GM12878 (cell line): ENCODE data around the gene SEZ6L2. TPM values are rescaled to one million over a fixed set of nuclear protein-coding genes. Genes with fewer than 3 reads are reported as not detected.

Experiments used
- ATAC-seq: fragments of 200-7000 bp; cut with Tn5 transposase; 3 replicates; pipeline ENCODE4 v1.9.1; 2020; ENCODE audit warnings: mild to moderate bottlenecking, moderate library complexity
- BruUV-seq: library from RNA; stranded (reverse); fragments of 400-500 nt; replicated peaks from 2 replicates; lab custom pipeline; 2021; lab: Mats Ljungman, UMichigan
- CTCF ChIA-PET: fragments of 300-600 bp; sonication (Branson Sonifier 250); formaldehyde crosslinking; extraction: SDS; loops from one replicate; lab custom pipeline; 2021; ENCODE audit warnings: inconsistent platforms; lab: Yijun Ruan, JAX
- POLR2A ChIA-PET: fragments of 350-600 bp; formaldehyde crosslinking; extraction: SDS; loops from one replicate; lab custom pipeline; 2021; ENCODE audit warnings: inconsistent platforms; lab: Charles Lee
- RAD21 ChIA-PET: fragments of 300-600 bp; sonication (Branson Sonifier 250); formaldehyde crosslinking; loops from one replicate; lab custom pipeline; 2023; ENCODE audit warnings: antibody characterized with exemption; ENCODE audit not compliant: unreplicated experiment; lab: Charles Lee
- SMC1A ChIA-PET: fragments of 300-600 bp; sonication (Branson Sonifier 250); formaldehyde crosslinking; loops from one replicate; lab custom pipeline; 2023; ENCODE audit not compliant: unreplicated experiment, uncharacterized antibody; lab: Charles Lee
- DNase-seq: peaks from one replicate; pipeline ENCODE4 v3.0.0-alpha.2; 2011; ENCODE audit warnings: low read depth, low spot score
- FAIRE-seq: peaks from 3 replicates; lab custom pipeline; 2011; peaks lifted over from hg19 to GRCh38; lab: Jason Lieb, UNC
- H2AFZ ChIP-seq: 2 replicates; pipeline ENCODE4 v1.6.0; 2011; ENCODE audit warnings: low read depth, low read length, control low read depth; ENCODE audit not compliant: control insufficient read depth
- H3K27ac ChIP-seq: 2 replicates; pipeline ENCODE4 v1.5.1; 2011; ENCODE audit warnings: control low read depth; ENCODE audit not compliant: control insufficient read depth, insufficient read depth
- H3K27me3 ChIP-seq, 2 experiments: replicated peaks in 1 of 2; 2 replicates each; pipeline versions ENCODE4 v1.6.0 to v1.6.1; 2011; ENCODE audit warnings: low read length in 1 of 2; ENCODE audit not compliant: control insufficient read depth in 2 of 2, insufficient read depth in 2 of 2
- H3K36me3 ChIP-seq, 2 experiments: 2 replicates each; pipeline ENCODE4 v1.5.1; 2011; ENCODE audit warnings: low read length in 1 of 2; ENCODE audit not compliant: control insufficient read depth in 2 of 2, insufficient read depth in 2 of 2
- H3K4me1 ChIP-seq: 2 replicates; pipeline ENCODE4 v1.6.1; 2011; ENCODE audit warnings: mild to moderate bottlenecking, low read length, moderate library complexity, mixed read lengths; ENCODE audit not compliant: control insufficient read depth, insufficient read depth
- H3K4me2 ChIP-seq: 2 replicates; pipeline ENCODE4 v1.6.0; 2011; ENCODE audit warnings: control low read depth; ENCODE audit not compliant: control insufficient read depth, insufficient read depth
- H3K4me3 ChIP-seq: fragments of 200-600 bp; sonication (generic); 2 replicates; pipeline ENCODE4 v1.5.1; 2016
- H3K79me2 ChIP-seq: 2 replicates; pipeline ENCODE4 v1.6.0; 2011; ENCODE audit warnings: low read length; ENCODE audit not compliant: control insufficient read depth, insufficient read depth
- H3K9ac ChIP-seq: 2 replicates; pipeline ENCODE4 v1.8.0; 2011; ENCODE audit warnings: low read length, control low read depth, mixed read lengths; ENCODE audit not compliant: control insufficient read depth, insufficient read depth
- H3K9me3 ChIP-seq: replicated peaks from 3 replicates; pipeline ENCODE4 v1.5.1; 2011; ENCODE audit warnings: mild to moderate bottlenecking, low read length; ENCODE audit not compliant: control insufficient read depth, insufficient read depth
- H4K20me1 ChIP-seq: 2 replicates; pipeline ENCODE4 v1.6.0; 2011; ENCODE audit not compliant: control insufficient read depth, insufficient read depth
- ATF7 ChIP-seq: fragments of 450-650 bp; IDR thresholded peaks from 2 replicates; pipeline ENCODE4 v1.6.1; 2016; ENCODE audit warnings: low read depth, mild to moderate bottlenecking
- BCL3 ChIP-seq: IDR thresholded peaks from 2 replicates; pipeline ENCODE4 v1.6.1; 2011; ENCODE audit warnings: borderline replicate concordance, low read depth, mild to moderate bottlenecking, moderate library complexity, low read length; ENCODE audit not compliant: insufficient read depth, poor library complexity, severe bottlenecking
- ETV6 ChIP-seq, 2 experiments: fragments of 450-650 bp in 1 of 2; IDR thresholded peaks in 1 of 2; conservative IDR thresholded peaks in 1 of 2; 2 replicates each; pipeline ENCODE4 v1.6.1; 2014; ENCODE audit warnings: antibody characterized with exemption in 1 of 2, borderline replicate concordance in 1 of 2, low read depth in 1 of 2, mild to moderate bottlenecking in 1 of 2, moderate library complexity in 1 of 2
- FOS ChIP-seq: IDR thresholded peaks from 3 replicates; pipeline ENCODE4 v1.6.1; 2011; ENCODE audit warnings: borderline replicate concordance; ENCODE audit not compliant: insufficient read length; ENCODE audit errors: extremely low read depth
- FOXK2 ChIP-seq: fragments of 450-650 bp; IDR thresholded peaks from 2 replicates; pipeline ENCODE4 v1.6.1; 2017; ENCODE audit warnings: mild to moderate bottlenecking, moderate library complexity
- SREBF2 ChIP-seq: IDR thresholded peaks from 2 replicates; pipeline ENCODE4 v1.6.1; 2012; ENCODE audit warnings: mild to moderate bottlenecking, low read length
- TBL1XR1 ChIP-seq: IDR thresholded peaks from 2 replicates; pipeline ENCODE4 v1.6.1; 2012; ENCODE audit warnings: low read depth, low read length, improper control_type of control experiment
- WGBS: methylation state at CpG from one replicate; pipeline ENCODE4 v1.1.6; 2016; ENCODE audit warnings: low lambda C conversion rate; ENCODE audit not compliant: insufficient replicate concordance, insufficient coverage; ENCODE audit errors: missing lambda C conversion rate; 5-methylcytosine and 5-hydroxymethylcytosine counted together
- in situ Hi-C: fragments of 300-500 bp; cut with MboI; formaldehyde crosslinking; loops from 9 replicates; pipeline ENCODE4 v1.14.3; 2018; ENCODE audit warnings: mixed read lengths
- intact Hi-C: fragments of 100-400 bp; cut with micrococcal nuclease; formaldehyde crosslinking; loops from one replicate; pipeline ENCODE4 v1.14.2; 2022; ENCODE audit not compliant: unreplicated experiment
- polyA plus RNA-seq, 11 experiments: library from polyadenylated mRNA; depleted of rRNA in 4 of 11; unstranded in 6 of 11; stranded (reverse) in 5 of 11; fragments of >200 nt; fragmentation: Nextera tagmentation in 4 of 11; fragmentation: Illumina TruSeq in 1 of 11; extraction: Ambion mirVana in 4 of 11; extraction: Trizol in 1 of 11; gene quantifications; 1 replicate in 1 of 11; 2 replicates in 10 of 11; pipeline versions ENCODE4 v1.2.1 to v1.2.3, GENCODE V29; 2011 to 2016; ENCODE audit warnings: inconsistent platforms in 2 of 11, missing spikeins in 2 of 11, low read depth in 1 of 11
- total RNA-seq, 4 experiments: library from RNA; depleted of rRNA in 3 of 4; stranded (reverse); fragments of >200 nt in 3 of 4; fragmentation: Illumina TruSeq in 1 of 4; extraction: Trizol in 1 of 4; gene quantifications; 2 replicates each; pipeline versions ENCODE4 v1.2.1 to v1.2.3, GENCODE V29; 2013 to 2021

Gene SEZ6L2
- total and polyA plus RNA-seq, 10 of the 15 experiments (the other 5 are each of a cell fraction or from before 2014, with no cell fraction given), result 0.06 to 0.49 TPM; not detected in 8

GRCh38 chr16:29947897-29948296 is 48.5 kb upstream of the SEZ6L2 start (continued):
- no peak for TF ChIP-seq TBL1XR1
- TF ChIP-seq FOS, result no peak
- TF ChIP-seq SREBF2, result no peak
- no peak for TF ChIP-seq ATF7
- TF ChIP-seq BCL3, result no peak

- Histone ChIP-seq H3K36me3 (no peaks in the 10 kb centered on the region), H3K79me2 (no peaks in the 10 kb centered on the region), H4K20me1 (no peaks in the 10 kb centered on the region), H3K4me3 (no peak overlapping the region), H2AFZ (no peak overlapping the region), H3K27me3 (no peaks in the 10 kb centered on the region; a peak in 2 of 4 replicates), H3K9me3 (no peaks in the 10 kb centered on the region), H3K27ac (no peak overlapping the region), H3K9ac (no peak overlapping the region), H3K4me2 (no peak overlapping the region), H3K4me1 (no peaks in the 10 kb centered on the region)
- WGBS, result 48% methylated on average over 11 of the region's 11 CpGs
- BruUV-seq, result no TSS peak
- CTCF ChIA-PET, result interaction anchor here (0.8 kb wide), 1 partner anchor 88 kb away, joined by 3 read pairs; no protein-coding TSS in a partner anchor
- in situ Hi-C loops, result no loop called here
- RAD21 ChIA-PET, result no interaction called here
- ATAC-seq, result no peak
- SMC1A ChIA-PET, result interaction anchor here (1.0 kb wide), 1 partner anchor 96 kb away, joined by 3 read pairs; no protein-coding TSS in a partner anchor
- TF ChIP-seq FOXK2, result 0 out of 2 replicates have a peak, but pooled peaks have one; percentile 13
- TF ChIP-seq ETV6 (conservative IDR thresholded peaks at IDR 0.05 in 1 of 2, IDR thresholded peaks at IDR 0.05 in 1 of 2; ENCODE audit: borderline replicate concordance in 1 of 2, low read depth in 1 of 2), result no peak
- FAIRE-seq, result no peak
- intact Hi-C loops, result loop anchor here (2.0 kb wide), 1 partner anchor 55 kb away; no protein-coding TSS in a partner anchor
- POLR2A ChIA-PET, result no interaction called here
- DNase-seq, result no peak
These were observed 44.8 kb upstream of the SEZ6L2 start for GRCh38 chr16:29943846-29944799.
